HG03442 (cell line): ENCODE measurements around the gene ZFP36.

Experiments used
- ATAC-seq: cut with Tn5 transposase; IDR thresholded peaks from one replicate; pipeline ENCODE4 v1.9.1; 2021; ENCODE audit warnings: mild to moderate bottlenecking, moderate library complexity; ENCODE audit not compliant: unreplicated experiment

Gene ZFP36

GRCh38 chr19:39384839-39385568, 21.6 kb upstream of the ZFP36 start:
- no peak for ATAC-seq

GRCh38 chr19:39385629-39386411, 20.8 kb upstream of the ZFP36 start:
- ATAC-seq = no peak

GRCh38 chr19:39386557-39386956, 20.1 kb upstream of the ZFP36 start:
- no peak for ATAC-seq

- no peak for ATAC-seq
Observed at GRCh38 chr19:39388657-39389056, 18.0 kb upstream of the ZFP36 start.

- ATAC-seq = no peak
Observed at GRCh38 chr19:39389631-39390414, 16.8 kb upstream of the ZFP36 start.

GRCh38 chr19:39390451-39390750, 16.2 kb upstream of the ZFP36 start:
- no peak for ATAC-seq

GRCh38 chr19:39390751-39391437, 15.8 kb upstream of the ZFP36 start, which contains the start of the genes MED29 and PAF1:
TSS of gene MED29 (plus strand) at chr19:39391378. CDS start at chr19:39391423, 45 bp downstream.
TSS of gene PAF1 (minus strand) at chr19:39391106. CDS start at chr19:39390864, 242 bp downstream.
- peak; percentile 88 for ATAC-seq

- peak; percentile 34 for ATAC-seq
Observed at GRCh38 chr19:39397360-39398296, 9.0 kb upstream of the ZFP36 start.

- ATAC-seq = no peak
Observed at GRCh38 chr19:39398297-39398864, 8.3 kb upstream of the ZFP36 start.

- no peak for ATAC-seq
Observed at GRCh38 chr19:39399668-39400050, 7.0 kb upstream of the ZFP36 start.

GRCh38 chr19:39400061-39400460, 6.6 kb upstream of the ZFP36 start:
- no peak for ATAC-seq

GRCh38 chr19:39401070-39401548, 5.5 kb upstream of the ZFP36 start:
- ATAC-seq = peak; percentile 3

- peak; percentile 18 for ATAC-seq
Observed at GRCh38 chr19:39401549-39402345, 4.9 kb upstream of the ZFP36 start.

GRCh38 chr19:39402346-39403300, 4.0 kb upstream of the ZFP36 start:
- peak; percentile 21 for ATAC-seq

GRCh38 chr19:39403331-39404312, 3.0 kb upstream of the ZFP36 start:
- peak; percentile 22 for ATAC-seq

- ATAC-seq = no peak
Observed at GRCh38 chr19:39405261-39405957, 1.2 kb upstream of the ZFP36 start.
